ENCODE measurements around the gene GHR.

The GHR gene

DNA sequence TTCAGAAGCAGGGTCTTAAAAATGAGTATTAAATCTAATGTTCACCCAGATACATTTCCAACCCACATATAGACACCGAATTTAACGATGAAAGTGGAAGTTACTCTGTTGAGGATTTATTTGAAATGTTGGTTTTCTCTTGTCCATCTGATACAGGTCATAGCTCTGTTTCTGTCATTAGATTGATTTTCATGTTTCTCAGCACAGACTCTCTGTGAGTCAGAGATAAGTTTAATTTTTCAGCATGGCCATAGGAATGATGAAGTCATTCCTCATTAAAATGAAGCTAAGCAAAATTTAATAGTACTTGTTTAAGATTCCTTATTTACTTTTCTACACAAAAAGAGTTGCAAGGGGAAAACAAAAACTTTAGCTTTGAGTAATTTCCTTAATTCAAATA lies 38.8 kb downstream of the GHR start:
- no peak for DNase-seq (ENCODE audit: low read depth in 2 of 2)

DNA sequence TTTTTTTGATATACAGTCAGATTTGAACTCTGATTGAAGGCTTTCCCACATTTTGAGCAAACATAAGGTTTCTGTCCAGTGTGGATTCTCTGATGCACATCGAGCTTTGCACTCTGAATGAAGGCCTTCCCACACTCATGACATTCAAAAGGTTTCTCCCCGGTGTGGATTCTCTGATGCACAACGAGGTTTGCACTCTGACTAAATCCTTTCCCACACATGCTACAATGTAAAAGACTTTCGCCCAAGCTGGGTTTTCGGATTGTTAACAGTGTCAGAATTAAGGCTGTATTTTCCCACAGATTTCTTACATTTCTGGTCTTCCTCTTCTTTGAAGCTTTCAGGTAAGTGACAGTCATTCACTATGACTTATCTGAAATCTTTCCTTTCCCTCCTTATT lies 44.3 kb downstream of the GHR start:
- no peak for DNase-seq (ENCODE audit: low read depth in 2 of 2)

GRCh38 chr5:42467981-42468524 lies 44.8 kb downstream of the GHR start:
- DNase-seq (ENCODE audit: low read depth in 2 of 2): no peak

- DNase-seq (ENCODE audit: low read depth in 2 of 2): no peak
Measured at GRCh38 chr5:42483472-42484154, 60.4 kb downstream of the GHR start.

GRCh38 chr5:42487077-42487476 lies 63.8 kb downstream of the GHR start:
- DNase-seq (ENCODE audit: low read depth in 2 of 2): no peak

DNA sequence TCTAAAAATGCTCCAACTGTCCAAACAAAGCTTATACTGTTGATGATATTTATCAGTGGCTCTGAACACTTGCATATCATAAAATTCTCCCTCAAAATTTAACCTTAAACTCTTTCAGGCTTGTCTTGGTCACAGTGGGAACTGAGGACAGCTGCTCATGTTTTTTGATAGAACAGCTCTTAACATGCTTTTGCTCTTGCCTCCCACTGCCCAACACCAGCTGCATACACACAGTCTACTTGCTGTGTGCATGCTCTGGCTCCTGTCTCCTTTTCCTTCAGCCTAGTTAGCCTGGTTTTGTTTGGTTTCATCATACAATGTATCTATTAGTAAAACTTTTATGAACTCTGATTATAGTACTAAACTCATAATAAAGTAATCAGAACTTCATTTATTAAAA lies 64.6 kb downstream of the GHR start:
- no peak for DNase-seq (ENCODE audit: low read depth in 2 of 2)

DNA sequence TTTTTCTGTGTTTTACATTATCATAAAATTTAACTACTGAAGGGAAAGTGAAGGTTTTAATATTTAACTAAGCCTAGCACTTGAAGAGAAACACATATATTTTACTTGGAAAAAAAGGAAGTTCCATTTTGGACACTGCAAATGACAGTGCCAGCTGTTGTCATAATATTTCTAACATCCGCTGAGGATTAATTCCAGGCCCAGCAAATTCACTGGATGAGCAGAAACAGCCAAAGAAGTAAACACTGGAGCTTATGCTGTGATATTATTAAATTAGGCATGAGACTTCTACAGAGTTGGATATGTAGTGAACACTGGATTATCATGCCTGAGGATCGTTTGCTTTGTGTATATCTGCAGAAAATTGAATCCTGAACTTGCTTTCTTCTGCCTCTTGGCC lies 67.6 kb downstream of the GHR start:
- DNase-seq (ENCODE audit: low read depth in 2 of 2): no peak

- DNase-seq (ENCODE audit: low read depth in 2 of 2): no peak
Measured at GRCh38 chr5:42491699-42492098, 68.5 kb downstream of the GHR start.

DNA sequence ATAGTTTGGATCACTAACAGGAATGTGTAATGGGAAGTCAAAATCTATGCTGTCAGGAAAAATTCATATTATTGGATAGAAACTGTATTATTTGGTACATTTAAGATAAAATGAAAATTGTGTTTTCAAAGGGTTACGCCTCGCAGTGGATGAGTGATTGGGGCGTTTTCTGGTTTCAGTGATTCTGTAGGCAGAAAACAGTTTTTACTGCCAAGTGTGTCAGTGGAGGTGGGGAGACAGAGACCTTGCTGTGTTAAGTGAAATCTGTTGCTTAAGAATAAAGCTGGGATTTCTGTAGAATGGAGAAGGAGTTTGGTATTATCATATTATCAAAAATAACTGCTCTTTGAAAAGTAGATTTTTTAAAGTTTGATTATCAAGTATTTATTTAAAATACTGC lies 69.7 kb downstream of the GHR start:
- no peak for DNase-seq (ENCODE audit: low read depth in 2 of 2)

DNA sequence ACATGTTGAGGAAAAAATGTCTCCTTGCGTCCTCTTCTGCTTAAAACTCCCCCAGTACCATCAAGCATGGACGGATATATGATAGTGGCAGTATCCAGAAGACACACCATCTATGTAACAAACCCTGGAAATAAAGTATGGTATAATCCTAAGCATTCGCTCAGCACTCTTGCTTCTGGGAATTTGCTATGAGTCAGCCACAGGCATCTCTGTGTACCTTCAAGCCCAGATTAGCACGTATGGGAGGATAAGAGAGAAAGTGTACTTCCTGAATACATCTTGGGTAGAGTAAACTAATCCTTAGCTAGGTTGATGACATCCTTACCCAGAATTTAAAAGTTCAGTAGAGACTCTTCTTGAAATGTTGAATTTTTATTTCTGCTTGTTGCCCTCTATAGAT lies 71.2 kb downstream of the GHR start:
- no peak for DNase-seq (ENCODE audit: low read depth in 2 of 2)

DNA sequence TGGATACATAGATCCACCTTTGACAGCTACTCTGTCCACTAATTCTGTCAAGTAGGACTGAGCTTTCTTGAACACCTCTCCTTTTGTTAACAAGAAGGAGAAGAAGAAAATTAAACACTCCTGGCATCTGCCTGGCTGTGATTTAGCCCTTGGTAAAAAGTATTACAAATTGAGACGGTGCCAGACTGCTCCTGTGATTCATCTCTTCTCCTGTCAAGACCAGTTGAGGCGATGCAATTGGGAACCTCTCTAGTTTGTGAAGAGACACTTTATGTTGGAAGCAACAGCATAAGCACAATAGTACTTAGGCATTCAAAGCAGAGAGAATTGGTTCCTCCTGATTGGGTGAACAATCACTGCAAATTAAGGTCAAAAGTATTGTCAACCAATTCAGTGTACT lies 72.7 kb downstream of the GHR start:
- no peak for DNase-seq (ENCODE audit: low read depth in 2 of 2)

- DNase-seq (ENCODE audit: low read depth in 2 of 2): no peak
Measured at GRCh38 chr5:42496397-42497156, 73.3 kb downstream of the GHR start.

DNA sequence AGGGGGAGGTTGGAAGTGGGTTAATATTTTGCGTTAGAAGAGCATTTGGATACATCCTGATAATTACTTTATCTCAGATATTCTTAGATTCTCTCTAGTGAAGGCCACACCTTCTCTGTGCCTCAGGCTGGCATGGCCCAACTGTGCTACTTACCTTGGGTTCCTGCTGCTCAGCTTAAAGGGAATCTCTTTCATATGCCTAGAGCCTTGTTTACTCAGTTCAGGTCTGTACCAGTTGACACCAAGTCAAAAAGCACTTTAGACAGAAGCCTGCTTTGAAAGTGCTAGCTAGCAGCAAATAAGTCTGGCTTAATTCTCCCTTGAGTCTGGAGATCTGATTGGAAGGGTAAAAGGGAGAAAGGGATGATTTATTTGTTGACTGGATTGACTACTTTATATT lies 74.8 kb downstream of the GHR start:
- DNase-seq (ENCODE audit: low read depth in 2 of 2): no peak

GRCh38 chr5:42499016-42499415 lies 75.8 kb downstream of the GHR start:
- DNase-seq (ENCODE audit: low read depth in 2 of 2): no peak

GRCh38 chr5:42500003-42500599 lies 76.9 kb downstream of the GHR start:
- DNase-seq (ENCODE audit: low read depth in 2 of 2): no peak

- DNase-seq (ENCODE audit: low read depth in 2 of 2): no peak
Measured at GRCh38 chr5:42502613-42503470, 79.6 kb downstream of the GHR start.

DNA sequence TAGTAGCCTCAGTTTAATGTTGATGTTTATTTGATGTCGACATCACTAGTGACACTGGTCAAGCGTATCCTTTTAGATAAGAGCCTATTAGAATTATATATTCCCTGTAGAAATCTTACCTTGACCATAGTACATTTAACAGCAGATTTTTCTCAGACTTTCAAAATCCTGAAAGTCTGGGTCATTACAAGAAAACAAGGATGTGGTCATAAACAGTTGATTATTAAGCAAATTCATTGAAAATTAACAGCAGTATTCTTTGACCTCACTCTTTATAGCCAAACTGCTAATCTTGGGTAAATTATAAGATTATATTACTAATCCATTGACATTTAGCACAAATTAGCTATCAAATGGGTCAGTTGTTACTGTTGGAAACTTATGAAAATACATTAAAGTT lies 83.4 kb downstream of the GHR start:
- DNase-seq (ENCODE audit: low read depth in 2 of 2): no peak

GRCh38 chr5:42507451-42508097 lies 84.3 kb downstream of the GHR start:
- DNase-seq (ENCODE audit: low read depth in 2 of 2): no peak

GRCh38 chr5:42513246-42513645 lies 90.0 kb downstream of the GHR start:
- DNase-seq (ENCODE audit: low read depth in 2 of 2): no peak

DNA sequence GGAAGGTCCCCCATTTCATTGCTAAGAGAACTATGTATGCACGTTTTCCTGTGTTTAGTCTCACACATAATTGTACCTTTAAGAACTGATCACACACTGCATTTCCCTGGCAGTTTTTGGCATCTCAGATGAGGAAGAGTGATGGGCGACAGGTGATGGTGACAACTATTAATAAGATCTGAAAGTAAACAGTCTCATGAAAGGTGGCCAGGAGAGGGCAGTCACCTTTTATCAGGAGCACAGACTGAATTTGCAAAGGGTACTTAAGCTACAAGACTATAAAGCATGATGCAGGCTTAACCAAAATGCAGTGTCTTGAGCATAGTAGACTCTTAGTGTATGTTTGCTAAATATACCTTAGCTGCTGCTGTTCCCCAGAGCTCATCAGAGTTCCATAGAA lies 91.5 kb downstream of the GHR start:
- no peak for DNase-seq (ENCODE audit: low read depth in 2 of 2)

DNA sequence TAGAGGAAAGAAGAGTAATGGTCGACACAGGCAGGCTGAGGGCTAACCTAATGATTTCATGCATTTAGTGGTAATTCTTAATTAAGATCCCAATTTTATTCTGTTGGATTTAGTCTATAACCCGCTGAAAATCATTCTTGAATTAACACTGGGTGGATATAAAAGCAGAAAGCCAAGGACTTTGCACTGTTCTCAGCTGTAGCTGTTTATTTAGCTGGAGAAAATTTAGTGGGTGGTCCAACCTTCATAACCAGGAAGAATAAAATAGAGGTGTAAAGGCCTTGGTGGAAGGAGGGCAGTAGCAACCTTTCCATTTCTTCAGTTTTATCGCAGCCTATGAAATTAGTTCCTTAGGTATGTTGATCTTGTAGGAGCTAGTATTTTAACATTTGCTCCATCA lies 92.3 kb downstream of the GHR start:
- DNase-seq (ENCODE audit: low read depth in 2 of 2): no peak
